Stomach (tissue), 4 donors: ENCODE data around the gene CDC14A.

Source experiments
- CTCF ChIP-seq, 7 experiments: fragments of 450-650 bp in 4 of 7; fragments of 200-600 bp in 3 of 7; sonication (generic) in 3 of 7; IDR thresholded peaks; one replicate each; pipeline ENCODE4 v1.5.1; 2016 to 2019; ENCODE audit warnings: antibody characterized with exemption in 7 of 7, control low read depth in 2 of 7, mild to moderate bottlenecking in 1 of 7
- EP300 ChIP-seq: sonication (generic); formaldehyde crosslinking; IDR thresholded peaks from one replicate; pipeline ENCODE4 v1.6.1; 2017; ENCODE audit warnings: antibody characterized with exemption
- POLR2A ChIP-seq, 4 donors: fragments of 450-650 bp; IDR thresholded peaks; one replicate each; pipeline ENCODE4 v1.6.1; 2016; ENCODE audit warnings: antibody characterized with exemption in 4 of 4, control low read depth in 2 of 4, mild to moderate bottlenecking in 1 of 4, moderate library complexity in 1 of 4

GRCh38 chr1:100457683-100458082, 105.4 kb downstream of the CDC14A start:
- TF ChIP-seq POLR2A (IDR thresholded peaks at IDR 0.05) (no peak), CTCF (IDR thresholded peaks at IDR 0.05) (no peak), EP300 (no peak)
